UCSD-AML1 (cell line): ENCODE results near the gene CADM1.

ENCODE experiments used
- DNase-seq: peaks from one replicate; lab custom pipeline; 2025; ENCODE audit not compliant: unreplicated experiment; lab: John Stamatoyannopoulos, UW

The CADM1 gene

DNA sequence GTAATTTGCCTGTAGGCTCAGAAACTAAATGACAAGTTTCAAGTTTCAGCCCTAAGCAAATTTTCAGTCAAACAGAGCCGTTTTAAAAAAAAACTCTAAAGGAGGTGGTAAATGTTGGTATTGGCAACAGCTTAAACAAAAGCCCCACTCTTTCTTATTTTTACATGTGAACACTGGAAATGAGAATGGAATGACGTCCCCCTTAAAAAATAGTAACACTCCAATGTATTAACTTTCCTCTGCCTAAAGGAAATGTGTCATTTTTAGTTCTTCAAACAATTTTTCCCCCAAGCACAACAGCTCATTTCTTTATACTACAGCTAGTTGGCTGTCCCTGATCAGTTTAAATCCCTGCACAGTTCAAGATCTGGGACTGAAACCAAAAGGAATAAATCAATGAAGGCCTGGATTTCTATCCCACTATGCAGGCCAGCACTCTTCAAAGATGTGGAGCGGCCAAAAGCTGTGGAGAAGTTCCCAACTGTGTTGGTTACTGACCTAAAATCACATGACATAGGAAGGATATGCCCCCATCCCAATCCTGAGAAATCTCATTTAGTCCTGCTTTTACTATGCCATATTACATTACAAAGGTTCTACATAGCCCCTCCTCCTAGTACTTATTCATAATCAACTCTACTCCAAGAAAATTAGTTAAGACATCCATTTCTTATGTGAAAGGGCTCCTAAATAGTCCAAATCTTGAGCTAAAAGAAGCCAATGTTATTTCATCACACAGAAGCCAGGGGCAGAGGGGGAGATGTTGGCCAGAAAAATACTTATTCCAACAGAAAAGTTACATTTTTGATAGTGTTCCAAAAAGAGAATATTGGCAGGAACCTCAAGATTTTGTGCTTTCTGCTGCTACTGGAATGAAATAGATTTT lies 95.9 kb downstream of the CADM1 start:
- DNase-seq: no peak

DNA sequence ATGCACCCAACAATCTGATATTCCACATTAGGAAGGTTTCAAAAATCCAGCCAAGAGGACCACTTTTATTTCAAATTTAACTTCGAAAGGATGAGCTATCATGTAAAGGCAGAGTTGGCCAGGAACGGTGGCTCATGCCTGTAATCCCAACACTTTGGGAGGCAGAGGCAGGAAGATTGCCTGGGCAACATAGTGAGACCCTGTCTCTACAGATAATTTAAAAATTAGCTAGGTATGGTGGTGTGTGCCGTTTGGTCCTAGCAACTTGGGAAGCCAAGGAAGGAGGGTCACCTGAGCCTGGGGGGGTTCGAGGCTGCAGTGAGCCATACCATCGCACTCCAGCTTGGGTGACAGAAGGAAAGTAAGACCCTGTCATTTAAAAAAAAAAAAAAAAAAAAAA lies 96.7 kb downstream of the CADM1 start:
- DNase-seq: no peak

DNA sequence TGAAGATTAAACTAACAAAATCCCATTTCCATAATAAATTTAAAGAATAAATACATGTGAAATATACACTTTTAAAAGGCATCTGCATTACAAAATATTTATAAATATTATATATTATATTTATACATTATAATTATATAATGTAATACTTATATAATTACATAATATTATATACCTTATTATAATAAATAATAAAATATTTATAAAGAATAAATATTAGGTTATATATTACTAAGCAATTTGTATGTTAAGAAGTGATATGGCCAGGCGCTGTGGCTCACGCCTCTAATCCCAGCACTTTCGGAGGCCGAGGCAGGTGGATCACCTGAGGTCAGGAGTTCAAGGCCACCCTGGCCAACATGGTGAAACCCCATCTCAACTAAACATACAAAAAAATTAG lies 97.8 kb downstream of the CADM1 start:
- no peak for DNase-seq

DNA sequence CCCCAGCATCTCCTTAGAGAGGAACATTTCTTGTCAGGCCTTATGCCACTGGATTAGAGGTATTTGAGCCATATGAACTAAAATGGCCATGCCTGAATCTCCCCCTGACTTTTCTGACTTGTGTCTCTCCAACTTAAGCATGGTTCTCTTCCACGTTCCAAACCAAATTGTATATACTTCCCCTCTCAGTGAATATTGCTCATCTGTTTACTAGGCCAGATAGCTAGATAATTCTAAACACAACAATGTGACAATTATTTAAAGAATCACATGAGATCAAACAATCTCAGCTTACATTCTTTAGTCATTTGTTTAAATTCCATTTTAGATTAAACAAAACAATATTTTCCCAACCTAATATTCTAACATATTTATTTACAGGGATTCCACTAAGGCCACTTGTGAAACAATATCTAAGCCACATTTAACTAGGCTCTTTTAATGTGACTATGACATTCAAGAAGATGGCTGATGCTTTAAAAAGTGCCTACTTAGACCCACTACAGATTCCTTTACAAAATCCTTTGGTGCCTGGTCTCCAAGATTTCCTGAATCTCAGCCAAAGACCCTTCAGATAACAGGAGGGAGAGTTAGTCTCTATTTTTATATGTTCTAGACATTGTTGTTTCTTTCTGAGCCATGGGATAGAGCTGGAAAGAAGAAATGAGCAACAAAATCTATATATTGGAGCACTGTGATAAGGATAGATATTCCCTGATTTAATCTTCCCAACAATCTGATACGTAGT lies 105.7 kb downstream of the CADM1 start:
- no peak for DNase-seq

DNA sequence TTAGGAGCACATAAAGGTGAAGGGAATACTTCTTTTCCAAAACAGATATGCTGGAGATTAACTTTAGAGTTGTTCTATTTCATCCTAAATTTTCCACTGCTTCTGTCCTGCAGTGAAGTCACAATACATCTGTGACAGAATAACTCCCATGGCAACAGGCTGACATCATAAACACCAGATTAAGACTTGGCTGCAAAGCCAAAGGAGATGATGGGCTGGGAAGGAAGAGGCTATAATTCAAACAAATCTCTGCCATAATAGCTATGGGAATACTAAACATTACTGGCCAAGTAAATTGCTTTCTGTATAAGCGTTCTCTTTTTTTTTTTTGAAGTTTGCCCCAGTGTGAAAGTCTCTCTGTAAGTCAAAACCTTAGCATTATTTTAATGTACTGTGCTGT lies 107.7 kb downstream of the CADM1 start:
- no peak for DNase-seq

DNA sequence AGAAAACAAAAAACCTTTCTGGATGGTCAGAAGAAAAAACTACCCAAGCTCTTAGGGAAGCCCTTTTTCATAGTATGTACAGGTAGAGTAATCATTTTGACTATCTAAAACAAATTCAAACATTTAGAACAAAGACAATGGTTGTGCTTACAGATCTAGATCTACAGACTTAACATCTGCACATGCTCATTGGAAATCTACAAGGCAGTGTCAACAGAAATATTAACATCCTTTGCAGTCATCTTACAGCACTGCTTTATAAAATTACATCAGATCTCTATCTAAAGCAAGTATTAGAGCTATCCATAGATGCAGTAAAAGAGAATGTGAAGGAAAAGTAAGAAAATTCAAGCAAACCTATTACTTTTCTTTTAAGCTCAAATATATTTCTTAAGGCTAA lies 110.3 kb downstream of the CADM1 start:
- DNase-seq: no peak

DNA sequence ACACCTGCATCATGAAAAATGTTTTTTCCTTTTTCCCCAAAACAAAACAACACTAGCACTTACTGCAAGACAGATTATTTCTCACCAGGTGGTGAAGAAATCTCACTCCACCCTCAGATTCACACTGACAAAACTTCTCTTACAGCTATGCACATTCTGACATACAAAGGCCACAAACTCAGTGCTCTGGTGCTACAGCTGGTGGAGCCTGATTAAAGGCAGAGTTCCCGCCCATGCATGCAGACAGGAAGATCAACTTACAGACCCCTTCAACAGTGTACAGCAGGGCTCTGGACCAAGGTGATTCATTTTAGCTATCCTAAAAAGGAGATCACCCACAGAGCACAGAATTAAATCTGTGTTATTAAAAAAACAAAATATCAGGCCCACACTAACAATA lies 112.6 kb downstream of the CADM1 start:
- no peak for DNase-seq

DNA sequence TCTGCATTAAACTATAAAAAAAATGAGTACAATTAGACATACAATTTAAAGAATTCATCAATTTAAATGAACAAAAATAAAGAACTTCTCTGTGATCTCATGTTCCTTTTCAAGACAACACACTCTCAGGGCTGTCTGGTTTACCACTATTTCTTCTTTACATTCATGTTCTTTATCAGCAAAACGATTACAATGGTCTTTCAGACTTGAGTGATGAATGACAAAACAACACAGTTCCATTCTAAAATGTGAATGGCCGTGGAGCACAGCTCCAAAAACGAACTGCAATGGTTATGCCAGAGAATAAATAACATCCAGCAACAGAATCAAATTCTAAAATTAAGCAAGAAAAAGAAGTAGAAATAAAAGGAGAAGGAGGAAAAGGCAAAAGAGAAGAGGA lies 113.1 kb downstream of the CADM1 start:
- no peak for DNase-seq

DNA sequence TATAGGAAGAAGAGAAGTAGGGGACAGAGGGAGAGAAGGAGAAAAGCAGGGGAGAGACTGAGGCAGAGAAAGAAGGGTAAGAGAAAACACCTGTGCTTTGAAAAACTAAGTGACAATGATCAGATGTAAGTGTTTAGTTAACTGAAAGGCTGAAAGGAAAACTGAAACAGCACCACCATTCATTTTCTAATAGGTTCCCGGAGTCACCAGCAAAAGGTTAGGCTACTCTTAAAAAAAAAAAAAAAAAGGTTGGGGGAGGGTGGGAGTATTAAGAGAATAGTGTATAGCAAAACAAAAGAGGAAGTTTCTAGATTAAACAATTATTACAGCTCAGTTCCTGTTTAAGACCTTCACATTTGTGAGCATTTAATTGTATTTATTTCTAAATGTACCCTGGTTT lies 113.8 kb downstream of the CADM1 start:
- DNase-seq: no peak

DNA sequence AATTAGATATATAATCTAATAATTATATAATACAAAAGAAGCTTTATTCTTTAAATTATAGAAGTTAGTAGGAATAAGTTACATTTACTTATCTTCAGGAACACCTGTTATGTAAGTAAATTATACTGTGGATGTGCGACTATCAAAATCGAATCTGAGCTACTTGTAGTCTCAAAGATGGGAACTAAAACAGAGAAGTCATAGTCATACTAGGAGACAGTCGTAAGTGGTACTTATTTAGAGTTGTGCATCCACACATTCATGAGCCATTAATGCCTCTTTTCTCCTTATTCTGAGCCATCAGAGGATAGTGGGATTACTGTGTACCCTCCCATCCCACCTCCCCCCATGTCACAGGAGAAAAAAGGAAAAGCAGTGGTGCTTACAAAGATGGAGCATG lies 114.4 kb downstream of the CADM1 start:
- DNase-seq: no peak

DNA sequence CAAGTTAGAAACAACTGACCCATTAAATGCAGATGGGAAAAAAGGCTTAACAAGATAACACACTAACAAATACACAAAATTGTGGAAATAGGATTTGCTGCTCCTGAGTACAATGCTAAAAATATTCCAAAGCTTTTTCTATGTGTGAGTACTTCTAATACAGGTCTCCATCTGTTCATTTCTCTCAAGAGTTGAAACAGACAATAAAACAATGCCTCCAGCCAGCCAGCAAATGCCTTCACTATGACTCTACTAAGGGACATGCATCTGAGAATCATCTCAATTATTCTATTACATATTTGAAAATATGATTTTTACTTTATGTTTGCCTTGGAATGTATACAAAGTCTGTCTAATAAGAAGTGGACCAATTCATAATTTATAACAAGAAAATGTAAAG lies 119.0 kb downstream of the CADM1 start:
- no peak for DNase-seq

DNA sequence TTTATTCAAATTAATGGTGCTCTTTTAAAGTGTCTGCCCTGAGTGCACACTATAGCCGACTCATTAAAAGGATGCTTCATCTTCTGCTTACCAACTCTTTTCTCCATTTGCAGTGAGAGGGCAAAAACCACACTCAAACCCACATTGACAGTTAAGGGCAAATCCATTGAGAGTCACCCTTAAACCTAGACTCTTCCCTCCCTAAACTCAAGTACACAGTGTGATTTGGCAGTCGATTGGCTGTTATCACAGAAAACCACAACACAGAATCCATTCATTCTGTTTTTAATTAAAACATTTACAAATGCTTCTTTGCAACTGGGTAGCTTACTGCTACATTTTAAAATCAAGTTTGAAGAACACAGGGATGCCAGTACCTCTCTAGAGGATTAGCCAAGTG lies 120.0 kb downstream of the CADM1 start:
- DNase-seq: no peak

DNA sequence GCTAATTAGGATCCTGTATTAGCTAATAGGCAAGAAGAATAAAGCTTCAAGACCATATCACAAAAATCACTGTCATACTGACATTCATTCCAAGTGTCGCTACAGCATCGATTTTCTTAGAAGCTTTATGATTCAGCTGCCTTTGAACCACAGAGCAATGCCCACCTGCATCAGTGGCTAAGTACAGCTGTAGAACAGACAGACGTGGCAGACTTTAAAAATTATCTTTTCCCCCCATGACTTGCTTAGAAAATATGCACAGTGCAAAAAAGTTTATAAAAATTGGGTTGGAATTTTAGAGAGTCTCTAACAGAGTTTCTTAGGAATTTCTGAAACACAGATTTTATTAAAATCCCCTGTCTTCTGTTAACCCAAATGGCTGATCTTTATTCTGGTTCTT lies 120.8 kb downstream of the CADM1 start:
- DNase-seq: no peak

DNA sequence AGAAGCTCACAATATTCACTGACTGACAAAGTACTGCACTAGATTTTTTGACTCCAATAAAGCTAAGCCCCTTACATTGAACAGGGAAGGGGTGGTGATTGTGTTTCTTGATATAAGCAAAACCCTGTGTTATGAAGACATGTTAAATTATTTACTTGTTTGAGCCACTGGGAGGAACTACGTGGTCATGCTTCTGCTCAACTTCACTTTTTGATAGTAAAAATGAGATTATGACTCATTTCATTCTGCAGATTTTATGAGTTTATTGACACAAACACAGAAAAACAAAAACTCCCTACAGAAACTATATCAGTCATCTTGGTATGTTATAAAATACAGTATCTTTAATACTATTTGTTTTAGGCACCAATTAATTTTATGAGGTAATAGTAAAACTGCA lies 124.7 kb downstream of the CADM1 start:
- DNase-seq: no peak

DNA sequence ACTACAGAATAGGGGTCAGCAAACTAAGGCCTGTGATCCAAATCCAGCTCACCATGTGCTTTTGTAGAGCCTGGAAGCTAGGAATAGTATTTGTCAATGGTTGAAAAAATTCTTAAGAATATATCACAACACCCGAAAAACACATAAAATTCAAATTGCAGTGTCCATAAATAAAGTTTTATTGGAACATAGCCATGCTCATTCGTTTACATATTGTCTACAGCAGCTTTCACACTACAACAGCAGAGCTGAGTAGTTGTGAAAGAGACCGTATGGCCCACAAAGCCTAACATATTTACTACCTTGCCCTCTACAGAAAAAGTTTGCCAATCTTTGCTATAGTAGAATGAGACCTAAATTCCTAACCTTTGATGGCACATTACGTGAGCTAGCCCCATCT lies 125.7 kb downstream of the CADM1 start:
- DNase-seq: no peak

DNA sequence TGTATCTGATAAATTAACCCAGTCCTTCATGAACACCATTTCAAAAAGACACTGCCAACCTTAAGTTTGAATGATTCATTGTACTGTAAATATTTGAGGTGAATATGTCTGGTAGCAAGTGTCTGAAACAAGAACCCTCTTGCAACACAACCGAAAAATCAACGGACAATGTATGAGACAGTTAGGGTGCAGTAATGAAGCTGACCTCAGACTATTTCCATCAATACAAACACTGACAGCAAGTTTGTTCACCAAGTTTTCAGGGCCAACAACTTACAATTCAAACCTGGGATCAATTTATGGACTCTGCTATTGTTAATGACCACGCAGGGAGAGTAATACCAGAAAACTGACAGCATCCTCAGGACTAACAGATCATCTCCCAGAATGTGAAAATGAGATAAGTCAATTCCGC lies 126.3 kb downstream of the CADM1 start:
- DNase-seq: no peak

DNA sequence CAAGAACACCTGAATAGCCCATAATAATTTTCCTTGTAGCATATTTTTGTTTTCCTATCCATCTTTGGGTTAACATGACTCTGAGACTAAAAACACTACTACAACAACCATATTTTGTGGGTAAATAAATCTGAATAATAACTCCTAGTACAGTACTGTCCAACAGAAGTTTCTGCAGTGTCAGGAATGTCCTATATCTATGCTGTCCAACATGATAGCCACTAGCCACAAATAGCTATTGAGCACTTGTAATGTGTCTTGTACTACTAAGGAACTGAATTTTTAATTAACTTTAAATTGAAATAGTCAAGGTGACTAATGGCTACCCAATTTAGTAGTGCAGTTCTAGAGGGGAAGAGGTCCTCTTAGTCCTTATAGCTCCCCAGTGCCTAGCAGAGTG lies 135.6 kb downstream of the CADM1 start:
- no peak for DNase-seq

DNA sequence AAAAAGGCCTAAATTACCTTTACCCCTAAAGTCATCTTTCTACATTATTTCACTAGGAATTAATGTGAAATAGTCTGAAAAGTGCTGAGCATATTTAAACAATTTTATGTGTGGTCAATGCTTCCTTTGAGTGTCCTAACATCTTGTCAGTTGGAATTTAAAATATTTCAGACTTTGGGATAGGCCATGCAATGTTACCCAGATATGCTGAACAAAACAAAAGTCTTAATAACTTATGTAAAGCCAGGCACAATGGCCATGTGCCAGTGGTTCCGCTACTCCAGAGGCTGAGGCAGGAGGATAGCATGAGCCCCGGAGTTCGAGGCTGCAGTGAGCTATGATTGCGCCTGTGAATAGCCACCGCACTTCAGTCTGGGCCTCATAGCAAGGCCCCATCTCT lies 137.4 kb downstream of the CADM1 start:
- no peak for DNase-seq

DNA sequence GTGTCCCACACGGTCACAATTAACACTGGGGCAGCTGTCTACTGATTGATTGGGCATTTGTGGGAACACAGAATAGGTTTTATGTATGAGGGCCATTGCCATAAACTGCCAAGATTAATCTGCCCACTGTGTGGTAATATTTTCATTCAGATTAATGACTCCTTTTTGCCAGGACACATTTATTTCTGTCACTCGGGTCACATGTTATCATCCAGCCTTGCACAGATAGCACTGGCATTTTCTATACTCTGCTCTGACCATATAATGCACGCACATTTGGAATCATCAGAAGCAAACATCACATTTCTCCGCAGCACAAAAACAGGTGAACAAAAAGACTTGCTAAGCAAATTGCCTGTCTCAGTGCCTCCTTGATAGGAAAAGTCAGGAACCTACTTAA lies 138.3 kb downstream of the CADM1 start:
- no peak for DNase-seq

DNA sequence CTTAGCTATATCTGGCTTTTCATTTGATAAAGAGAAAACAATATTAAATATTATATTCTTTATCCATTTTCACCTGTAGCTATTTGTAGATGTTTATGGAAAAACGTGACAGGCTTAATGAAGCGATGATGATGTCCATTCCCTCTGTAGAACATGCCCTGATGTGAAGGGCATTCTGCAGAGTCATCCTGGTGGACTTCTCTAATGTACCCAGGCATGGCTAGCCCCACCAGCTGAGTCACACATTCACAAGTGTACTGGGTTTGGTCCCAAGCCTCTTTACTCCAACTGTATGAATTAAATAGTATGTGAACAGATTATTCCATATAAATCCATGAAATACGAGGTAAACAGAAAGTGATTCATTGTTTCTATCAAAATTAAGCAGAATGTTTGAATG lies 139.3 kb downstream of the CADM1 start:
- DNase-seq: no peak

DNA sequence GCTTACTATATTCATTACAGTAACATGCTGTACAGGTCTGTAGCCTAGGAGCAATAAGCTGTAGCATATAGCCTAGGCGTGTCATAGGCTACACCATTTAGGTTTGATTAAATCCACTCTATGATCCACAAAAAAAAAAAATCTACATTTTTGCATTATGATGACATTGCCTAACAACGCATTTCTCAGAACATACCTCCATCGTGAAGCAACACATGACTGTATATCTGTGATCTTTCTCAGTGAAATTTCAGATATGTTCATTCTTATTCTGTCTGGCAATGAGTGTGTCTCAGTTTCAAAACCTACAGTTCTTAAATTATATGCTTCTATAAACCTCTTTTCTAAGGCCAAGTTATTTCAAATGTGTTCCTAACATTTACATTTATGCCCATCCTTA lies 140.3 kb downstream of the CADM1 start:
- no peak for DNase-seq

DNA sequence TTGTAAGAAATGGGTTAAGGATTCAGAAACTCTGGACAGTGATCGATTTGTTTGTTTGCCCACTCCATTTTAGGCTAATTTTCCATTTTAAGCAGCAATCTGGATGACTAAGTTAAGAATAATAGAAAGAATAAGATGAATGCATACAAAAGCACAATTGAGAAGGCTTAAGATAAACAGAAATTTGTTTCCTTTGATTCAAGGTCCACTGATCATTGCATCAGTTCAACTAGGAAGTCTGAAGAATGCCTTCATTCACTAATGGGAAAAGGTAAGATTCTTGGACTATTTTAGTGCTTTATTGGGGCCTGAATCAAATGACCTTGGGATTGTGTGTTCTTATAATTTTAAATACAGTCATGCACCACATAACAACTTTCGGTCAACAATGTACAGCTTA lies 140.8 kb downstream of the CADM1 start:
- no peak for DNase-seq

DNA sequence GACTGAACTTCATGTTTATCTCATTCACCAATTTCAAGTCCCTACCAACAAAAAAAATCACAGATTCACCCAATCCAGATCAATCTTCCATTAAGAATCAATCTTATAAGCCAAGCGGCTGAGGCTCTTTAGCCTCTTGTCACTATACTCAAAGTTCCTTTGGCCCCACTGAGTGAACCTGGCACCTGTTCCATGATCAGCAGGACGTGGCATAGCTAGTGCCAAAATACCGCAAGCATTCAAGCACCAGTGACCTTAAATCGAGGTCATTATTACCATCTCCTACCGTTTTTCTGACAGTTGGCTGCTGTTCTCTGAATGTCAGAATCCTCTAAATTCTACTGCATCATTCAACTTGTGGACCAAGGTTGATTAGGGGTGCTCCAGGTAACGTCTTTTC lies 141.2 kb downstream of the CADM1 start:
- no peak for DNase-seq
